Esophagus squamous epithelium (tissue), 5 donors: ENCODE measurements around the gene LSM4. TPM values are rescaled to one million over a fixed set of nuclear protein-coding genes. Genes with fewer than 3 reads are reported as not detected.
A peak's percentile ranks its signal among the peaks of the same experiment; 100 is the strongest.

ENCODE experiments used
- DNase-seq: peaks from one replicate; lab custom pipeline; 2025; lab: John Stamatoyannopoulos, UW
- H3K27ac ChIP-seq, 4 donors: fragments of 200-600 bp; sonication (generic); one replicate each; pipeline ENCODE4 v1.5.1; 2016 to 2019; ENCODE audit warnings: mild to moderate bottlenecking in 1 of 4
- H3K27me3 ChIP-seq, 4 donors: fragments of 200-600 bp; sonication (generic); 1 replicate in 3 of 4; 2 replicates in 1 of 4; pipeline versions ENCODE4 v1.5.1 to v1.6.0; 2017 to 2021; ENCODE audit warnings: antibody characterized with exemption in 1 of 4
- H3K36me3 ChIP-seq, 3 donors: fragments of 200-600 bp; sonication (generic); one replicate each; pipeline ENCODE4 v1.5.1; 2016 to 2019
- H3K4me1 ChIP-seq, 3 donors: fragments of 200-600 bp; sonication (generic); one replicate each; pipeline ENCODE4 v1.5.1; 2017 to 2019
- H3K4me3 ChIP-seq, 4 donors: fragments of 200-600 bp; sonication (generic); 1 replicate in 3 of 4; 2 replicates in 1 of 4; pipeline ENCODE4 v1.5.1; 2016 to 2019; ENCODE audit warnings: mild to moderate bottlenecking in 2 of 4, moderate library complexity in 1 of 4
- H3K9me3 ChIP-seq, 3 donors: fragments of 200-600 bp; sonication (generic); one replicate each; pipeline ENCODE4 v1.5.1; 2016 to 2019
- POLR2A ChIP-seq, 4 donors: fragments of 450-650 bp; IDR thresholded peaks; one replicate each; pipeline ENCODE4 v1.6.1; 2017; ENCODE audit warnings: antibody characterized with exemption in 4 of 4, mild to moderate bottlenecking in 4 of 4, moderate library complexity in 3 of 4
- WGBS, 2 donors: methylation state at CpG; one replicate each; pipeline ENCODE4 v1.1.5; 2018; 5-methylcytosine and 5-hydroxymethylcytosine counted together
- intact Hi-C: fragments of 100-400 bp; cut with DNase I; formaldehyde crosslinking; loops from one replicate; pipeline ENCODE4 v1.15.0; 2022
- total RNA-seq, 4 donors: library from RNA; depleted of rRNA; stranded (reverse); fragments of >200 nt; gene quantifications; one replicate each; pipeline ENCODE4 v1.1.0, GENCODE V29; 2016
- TF ChIP-seq, protein P1 (sequence below), 6 experiments: fragments of 450-650 bp in 4 of 6; fragments of 200-600 bp in 2 of 6; sonication (generic) in 2 of 6; IDR thresholded peaks; one replicate each; pipeline ENCODE4 v1.5.1; 2016 to 2019; ENCODE audit warnings: antibody characterized with exemption in 6 of 6, mild to moderate bottlenecking in 4 of 6, moderate library complexity in 4 of 6
- donor health status: DM: yes; HTN: yes; CAD: no.

LSM4 gene
- total RNA-seq, 4 donors from 2014 or later: 97.3 to 228 (median 137) TPM

DNA sequence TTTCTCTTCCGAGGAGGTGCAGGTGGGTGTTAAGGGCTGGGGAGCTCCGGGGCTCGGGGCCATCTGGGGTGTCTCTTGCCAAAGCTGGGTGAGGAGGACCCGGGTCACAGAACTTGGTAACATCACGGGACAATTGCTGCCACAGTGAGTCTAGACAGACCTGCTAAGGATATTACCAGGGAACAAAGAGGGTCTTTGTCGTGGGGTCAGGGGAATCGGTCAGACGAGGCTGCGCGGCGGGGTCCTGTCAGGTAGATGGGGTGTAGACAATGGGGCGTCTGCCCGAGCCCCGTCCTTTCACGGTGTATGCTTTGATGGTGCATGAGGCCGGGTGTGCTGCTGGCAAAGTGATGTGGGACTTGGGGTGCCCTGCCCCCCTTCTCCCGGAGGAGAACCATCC, 25.3 kb upstream of the LSM4 start:
- intact Hi-C loops: no loop called here

GRCh38 chr19:18346091-18346490, 23.2 kb upstream of the LSM4 start:
- DNase-seq: no peak
- intact Hi-C loops: no loop called here
- H3K27ac ChIP-seq: no peak overlapping the region
- no peaks in the 10 kb centered on the region for H3K9me3 ChIP-seq
- TF ChIP-seq, protein P1, sequence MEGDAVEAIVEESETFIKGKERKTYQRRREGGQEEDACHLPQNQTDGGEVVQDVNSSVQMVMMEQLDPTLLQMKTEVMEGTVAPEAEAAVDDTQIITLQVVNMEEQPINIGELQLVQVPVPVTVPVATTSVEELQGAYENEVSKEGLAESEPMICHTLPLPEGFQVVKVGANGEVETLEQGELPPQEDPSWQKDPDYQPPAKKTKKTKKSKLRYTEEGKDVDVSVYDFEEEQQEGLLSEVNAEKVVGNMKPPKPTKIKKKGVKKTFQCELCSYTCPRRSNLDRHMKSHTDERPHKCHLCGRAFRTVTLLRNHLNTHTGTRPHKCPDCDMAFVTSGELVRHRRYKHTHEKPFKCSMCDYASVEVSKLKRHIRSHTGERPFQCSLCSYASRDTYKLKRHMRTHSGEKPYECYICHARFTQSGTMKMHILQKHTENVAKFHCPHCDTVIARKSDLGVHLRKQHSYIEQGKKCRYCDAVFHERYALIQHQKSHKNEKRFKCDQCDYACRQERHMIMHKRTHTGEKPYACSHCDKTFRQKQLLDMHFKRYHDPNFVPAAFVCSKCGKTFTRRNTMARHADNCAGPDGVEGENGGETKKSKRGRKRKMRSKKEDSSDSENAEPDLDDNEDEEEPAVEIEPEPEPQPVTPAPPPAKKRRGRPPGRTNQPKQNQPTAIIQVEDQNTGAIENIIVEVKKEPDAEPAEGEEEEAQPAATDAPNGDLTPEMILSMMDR (IDR thresholded peaks at IDR 0.05): peak in 3 of 6 experiments; percentile 3 to 28 (median 22)
- no peak for TF ChIP-seq POLR2A (IDR thresholded peaks at IDR 0.05)
- H3K4me1 ChIP-seq: peaks cover 0 to 44% (median 6%) of the 10 kb centered on the region in 3 donors
- WGBS, 2 donors: 41 to 47% methylated on average over 7 to 8 of the region's 8 CpGs
- H3K27me3 ChIP-seq: no peaks in the 10 kb centered on the region
- H3K36me3 ChIP-seq: no peaks in the 10 kb centered on the region
- no peak overlapping the region for H3K4me3 ChIP-seq

More for the DNA sequence above, 25.3 kb upstream of the LSM4 start:
- WGBS, 2 donors: 86 to 89% methylated on average over 11 to 12 of the region's 17 CpGs
- Histone ChIP-seq H3K9me3 (no peaks in the 10 kb centered on the region), H3K36me3 (no peaks in the 10 kb centered on the region), H3K4me3 (no peak overlapping the region), H3K27ac (no peak overlapping the region), H3K4me1 (peaks cover 0 to 30% (median 0%) of the 10 kb centered on the region in 3 donors), H3K27me3 (no peaks in the 10 kb centered on the region)
- TF ChIP-seq, protein P1 (IDR thresholded peaks at IDR 0.05): no peak
- no peak for TF ChIP-seq POLR2A (IDR thresholded peaks at IDR 0.05)
- DNase-seq: no peak

DNA sequence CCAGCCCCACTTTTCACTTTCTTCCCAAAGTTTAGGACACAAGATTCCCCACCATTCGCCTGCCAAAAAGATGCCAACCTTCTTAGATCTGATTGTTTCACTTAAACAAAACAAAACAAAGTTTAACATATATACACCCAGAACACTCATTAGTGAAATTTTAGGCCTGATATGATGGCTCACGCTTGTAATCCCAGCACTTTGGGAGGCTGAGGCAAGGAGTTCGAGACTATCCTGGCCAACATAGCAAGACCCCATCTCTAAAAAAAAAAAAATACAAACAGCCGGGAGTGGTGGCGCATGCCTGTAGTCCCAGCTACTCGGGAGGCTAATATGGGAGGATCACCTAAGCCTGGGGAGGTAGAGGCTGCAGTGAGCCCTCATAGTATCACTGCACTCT, 22.4 kb upstream of the LSM4 start:
- no peak for TF ChIP-seq POLR2A (IDR thresholded peaks at IDR 0.05)
- TF ChIP-seq, protein P1 (IDR thresholded peaks at IDR 0.05): no peak
- DNase-seq: no peak
- WGBS, 2 donors: 76 to 87% methylated on average over 4 of the region's 6 CpGs
- H3K36me3 ChIP-seq: no peaks in the 10 kb centered on the region
- no peaks in the 10 kb centered on the region for H3K27me3 ChIP-seq
- peaks cover 0 to 52% (median 9%) of the 10 kb centered on the region in 3 donors for H3K4me1 ChIP-seq
- H3K4me3 ChIP-seq: no peak overlapping the region
- intact Hi-C loops: no loop called here
- H3K27ac ChIP-seq: peak overlapping the region in 3 of 4 donors; percentile 49 to 56 (median 51)
- no peaks in the 10 kb centered on the region for H3K9me3 ChIP-seq

DNA sequence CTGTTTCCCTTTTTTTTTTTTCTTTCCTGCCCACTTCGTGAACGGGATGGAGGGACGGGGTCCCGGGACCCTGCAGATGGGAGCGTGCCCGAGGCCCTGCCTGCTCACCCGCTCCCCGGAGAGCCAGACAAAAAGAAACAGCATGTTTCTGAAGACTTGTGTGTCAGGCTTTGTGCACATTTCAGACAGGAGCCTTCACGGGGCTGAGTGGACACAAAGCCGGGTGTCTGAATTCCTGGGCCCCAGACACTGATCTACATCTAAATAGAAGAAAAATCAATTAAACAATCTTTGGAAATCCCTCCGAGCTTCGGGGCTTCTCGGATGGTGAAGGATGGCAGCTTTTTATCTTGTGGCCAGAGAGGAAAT, 21.7 kb upstream of the LSM4 start:
- Histone ChIP-seq H3K4me3 (no peak overlapping the region), H3K4me1 (peaks cover 0 to 56% (median 15%) of the 10 kb centered on the region in 3 donors), H3K9me3 (no peaks in the 10 kb centered on the region), H3K27ac (peak overlapping the region in 3 of 4 donors; percentile 49 to 56 (median 51)), H3K36me3 (no peaks in the 10 kb centered on the region), H3K27me3 (no peaks in the 10 kb centered on the region)
- DNase-seq: no peak
- WGBS, 2 donors: 69 to 78% methylated on average over 5 to 13 of the region's 13 CpGs
- no peak for TF ChIP-seq POLR2A (IDR thresholded peaks at IDR 0.05)
- TF ChIP-seq, protein P1 (IDR thresholded peaks at IDR 0.05): no peak
- intact Hi-C loops: no loop called here

GRCh38 chr19:18342090-18342632, 19.3 kb upstream of the LSM4 start:
- 29 to 53% methylated on average over 2 to 3 of the region's 8 CpGs for WGBS, 2 donors
- H3K4me1 ChIP-seq: peaks cover 0 to 58% (median 15%) of the 10 kb centered on the region in 3 donors
- DNase-seq: no peak
- no peaks in the 10 kb centered on the region for H3K9me3 ChIP-seq
- intact Hi-C loops: no loop called here
- TF ChIP-seq, protein P1 (IDR thresholded peaks at IDR 0.05): no peak
- no peak for TF ChIP-seq POLR2A (IDR thresholded peaks at IDR 0.05)
- no peaks in the 10 kb centered on the region for H3K27me3 ChIP-seq
- H3K27ac ChIP-seq: peak overlapping the region in 3 of 4 donors; percentile 20 to 87 (median 55)
- no peak overlapping the region for H3K4me3 ChIP-seq
- H3K36me3 ChIP-seq: no peaks in the 10 kb centered on the region
